BLaER1 treated with 17β-estradiol and CSF1 and Interleukin-3, amounts not matched to agents 10 nM and 100 nM (cell line): ENCODE results near the gene RWDD1.
"Not testable (repeated sequence)": the region's sequence is repeated elsewhere in the genome, so short reads cannot be mapped to it uniquely, and the experiment has no call there.

Experiments
- H3K27ac ChIP-seq, 11 experiments: shearing (Covaris generic); formaldehyde crosslinking; 2 replicates each; pipeline ENCODE4 v1.8.1; 2022
- H3K27me3 ChIP-seq, 11 experiments: shearing (Covaris generic); formaldehyde crosslinking; 2 replicates each; pipeline ENCODE4 v1.8.1; 2022
- H3K36me3 ChIP-seq, 11 experiments: shearing (Covaris generic); formaldehyde crosslinking; 2 replicates each; pipeline ENCODE4 v1.8.1; 2022
- H3K4me1 ChIP-seq, 10 experiments: shearing (Covaris generic); formaldehyde crosslinking; 2 replicates each; pipeline ENCODE4 v1.8.1; 2022
- H3K4me2 ChIP-seq, 11 experiments: shearing (Covaris generic); formaldehyde crosslinking; 2 replicates each; pipeline ENCODE4 v1.8.1; 2022
- H3K4me3 ChIP-seq, 10 experiments: shearing (Covaris generic); formaldehyde crosslinking; 2 replicates each; pipeline ENCODE4 v1.8.1; 2022
- H3K9ac ChIP-seq, 11 experiments: shearing (Covaris generic); formaldehyde crosslinking; 2 replicates each; pipeline ENCODE4 v1.8.1; 2022
- H3K9me3 ChIP-seq, 11 experiments: shearing (Covaris generic); formaldehyde crosslinking; replicated peaks in 1 of 11; 2 replicates each; pipeline ENCODE4 v1.8.1; 2022
- H4K20me1 ChIP-seq, 11 experiments: shearing (Covaris generic); formaldehyde crosslinking; 2 replicates each; pipeline ENCODE4 v1.8.1; 2022
- Cebpa-rat ChIP-seq, 11 experiments: shearing (Covaris generic); IDR thresholded peaks; 2 replicates each; pipeline ENCODE4 v1.8.1; 2022

RWDD1 gene

DNA sequence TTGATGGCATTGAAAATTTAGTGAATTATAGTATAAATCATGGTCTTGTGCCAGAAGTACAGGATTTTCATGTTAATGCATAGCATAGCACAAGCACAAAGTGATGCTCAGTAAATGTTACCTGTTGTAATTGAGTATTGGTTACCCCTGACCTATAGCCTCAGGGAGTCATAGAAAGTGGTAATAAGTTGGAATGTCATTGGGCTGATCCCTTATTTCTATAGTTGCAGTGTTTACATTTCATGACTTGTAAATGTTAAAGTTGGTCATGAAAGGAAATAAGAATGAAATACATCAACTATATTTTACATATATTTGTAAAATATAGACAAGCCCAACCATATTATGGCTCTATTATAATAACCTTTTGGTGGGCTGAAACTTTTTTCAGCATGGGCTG, 7.0 kb downstream of the RWDD1 start:
- TF ChIP-seq Cebpa-rat (IDR thresholded peaks at IDR 0.05), result no peak
- H3K9me3 ChIP-seq, result no peaks in the 10 kb centered on the region
- no peak overlapping the region for H3K27ac ChIP-seq
- H3K36me3 ChIP-seq, result peaks cover 66 to 91% (median 78%) of the 10 kb centered on the region in 11 experiments
- H3K27me3 ChIP-seq, result no peaks in the 10 kb centered on the region
- no peak overlapping the region for H3K9ac ChIP-seq
- no peak overlapping the region for H3K4me3 ChIP-seq
- H4K20me1 ChIP-seq, result peaks cover 0 to 72% (median 21%) of the 10 kb centered on the region in 11 experiments; a peak in 14 of 22 replicates
- H3K4me1 ChIP-seq, result peaks cover under 1 to 22% (median 9%) of the 10 kb centered on the region in 10 experiments; a peak in 18 of 20 replicates
- H3K4me2 ChIP-seq, result no peak overlapping the region

DNA sequence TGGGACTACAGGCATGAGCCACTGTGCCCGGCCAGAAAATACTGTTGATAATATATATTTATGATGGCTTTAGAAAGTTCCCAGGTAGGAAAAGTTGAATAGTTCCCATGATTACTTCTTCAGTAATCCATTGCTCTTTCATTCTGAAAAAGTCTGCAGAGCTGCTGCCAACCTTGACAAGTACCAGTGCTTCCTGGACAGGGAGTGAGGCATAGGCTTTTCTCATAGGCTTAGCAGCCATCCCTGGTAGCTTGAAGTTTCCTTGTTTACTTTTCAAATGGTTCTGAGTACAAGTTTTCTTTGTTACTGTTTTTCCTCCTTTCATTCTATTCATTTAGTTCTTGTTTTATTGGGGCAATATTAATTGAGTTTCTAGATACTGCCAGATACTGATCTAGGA, 7.8 kb downstream of the RWDD1 start:
- Histone ChIP-seq H3K4me1 (peaks cover 0 to 14% (median 2%) of the 10 kb centered on the region in 10 experiments; a peak in 6 of 20 replicates), H3K4me3 (no peak overlapping the region), H3K27me3 (no peaks in the 10 kb centered on the region), H3K36me3 (peaks cover 69 to 92% (median 80%) of the 10 kb centered on the region in 11 experiments), H3K27ac (no peak overlapping the region), H3K4me2 (no peak overlapping the region), H4K20me1 (peaks cover 0 to 70% (median 21%) of the 10 kb centered on the region in 11 experiments; a peak in 14 of 22 replicates), H3K9me3 (no peaks in the 10 kb centered on the region), H3K9ac (no peak overlapping the region)
- TF ChIP-seq Cebpa-rat (IDR thresholded peaks at IDR 0.05), result no peak

DNA sequence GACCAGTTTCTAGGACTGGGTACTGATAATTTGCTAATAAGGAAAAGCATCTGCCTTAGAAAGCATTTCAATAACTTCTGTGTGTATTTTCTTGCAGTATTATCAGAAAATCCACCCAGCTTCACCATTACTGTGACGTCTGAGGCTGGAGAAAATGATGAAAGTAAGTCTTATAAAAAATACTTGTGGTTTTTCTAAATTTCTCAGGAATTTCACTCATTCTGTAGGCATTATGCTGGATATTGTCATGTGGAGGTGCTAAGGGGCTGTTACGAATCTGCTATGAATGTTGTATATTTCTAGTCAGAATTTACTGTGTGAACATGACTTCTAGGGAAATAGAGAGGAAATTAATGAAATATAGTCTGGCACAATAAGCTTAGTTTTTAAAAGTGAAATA, 8.9 kb downstream of the RWDD1 start:
- Histone ChIP-seq H4K20me1 (peaks cover 0 to 64% (median 21%) of the 10 kb centered on the region in 11 experiments; a peak in 14 of 22 replicates), H3K27me3 (no peaks in the 10 kb centered on the region), H3K4me1 (peaks cover 0 to 12% (median 0%) of the 10 kb centered on the region in 10 experiments; a peak in 1 of 20 replicates), H3K27ac (no peak overlapping the region), H3K9ac (no peak overlapping the region), H3K36me3 (peaks cover 70 to 95% (median 82%) of the 10 kb centered on the region in 11 experiments), H3K4me2 (no peak overlapping the region), H3K4me3 (no peak overlapping the region), H3K9me3 (no peaks in the 10 kb centered on the region)
- no peak for TF ChIP-seq Cebpa-rat (IDR thresholded peaks at IDR 0.05)

DNA sequence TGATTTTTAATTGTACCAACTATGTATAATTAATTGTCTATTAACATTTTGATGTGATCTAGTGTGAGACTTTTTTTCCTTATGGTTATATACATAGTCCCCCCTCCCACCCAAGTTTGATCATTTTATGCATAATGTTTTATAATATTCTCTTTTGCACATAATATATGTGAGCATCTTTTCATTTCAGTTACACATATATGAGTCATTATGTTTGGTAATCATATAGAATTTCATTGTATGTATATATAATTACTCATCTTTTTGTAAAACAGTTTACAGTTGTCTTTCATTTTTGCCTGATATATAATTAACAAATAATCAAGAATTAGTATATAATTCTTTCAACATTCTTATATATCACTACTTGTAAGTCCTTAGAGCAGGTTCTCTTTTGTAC, 15.0 kb downstream of the RWDD1 start:
- peaks cover 0 to 9% (median 0%) of the 10 kb centered on the region in 11 experiments; a peak in 8 of 22 replicates for H3K9me3 ChIP-seq
- no peak overlapping the region for H3K27ac ChIP-seq
- peaks cover 73 to 94% (median 86%) of the 10 kb centered on the region in 11 experiments for H3K36me3 ChIP-seq
- no peaks in the 10 kb centered on the region for H3K27me3 ChIP-seq
- no peak overlapping the region for H3K4me3 ChIP-seq
- no peak overlapping the region for H3K9ac ChIP-seq
- TF ChIP-seq Cebpa-rat (IDR thresholded peaks at IDR 0.05), result no peak
- no peak overlapping the region for H3K4me2 ChIP-seq
- peaks cover 0 to 21% (median 0%) of the 10 kb centered on the region in 11 experiments; a peak in 6 of 22 replicates for H4K20me1 ChIP-seq
- H3K4me1 ChIP-seq, result no peaks in the 10 kb centered on the region

DNA sequence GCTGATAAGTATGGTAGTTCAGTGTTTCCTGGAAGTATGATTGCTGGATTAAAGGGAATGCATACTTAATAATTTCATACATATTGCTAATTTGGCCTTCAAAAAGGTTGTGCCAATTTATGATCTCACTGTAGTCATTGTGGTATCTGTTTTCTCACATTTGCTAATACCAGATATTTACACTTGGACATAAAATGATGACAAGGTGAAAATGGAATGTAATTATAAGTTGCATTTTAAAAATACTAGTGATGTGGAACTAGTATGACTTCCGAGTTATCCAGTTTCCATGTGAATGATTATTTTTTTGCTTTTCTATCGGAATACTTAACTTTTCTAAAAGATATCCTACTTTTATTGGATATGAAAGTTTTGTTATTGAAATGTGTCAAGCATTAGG, 15.4 kb downstream of the RWDD1 start:
- H4K20me1 ChIP-seq, result peaks cover 0 to 21% (median 0%) of the 10 kb centered on the region in 11 experiments; a peak in 6 of 22 replicates
- H3K27me3 ChIP-seq, result no peaks in the 10 kb centered on the region
- TF ChIP-seq Cebpa-rat (IDR thresholded peaks at IDR 0.05), result no peak
- H3K4me1 ChIP-seq, result no peaks in the 10 kb centered on the region
- no peak overlapping the region for H3K9ac ChIP-seq
- H3K9me3 ChIP-seq, result peaks cover 0 to 9% (median 0%) of the 10 kb centered on the region in 11 experiments; a peak in 8 of 22 replicates
- H3K27ac ChIP-seq, result no peak overlapping the region
- H3K36me3 ChIP-seq, result peaks cover 75 to 96% (median 87%) of the 10 kb centered on the region in 11 experiments
- H3K4me3 ChIP-seq, result no peak overlapping the region
- no peak overlapping the region for H3K4me2 ChIP-seq

DNA sequence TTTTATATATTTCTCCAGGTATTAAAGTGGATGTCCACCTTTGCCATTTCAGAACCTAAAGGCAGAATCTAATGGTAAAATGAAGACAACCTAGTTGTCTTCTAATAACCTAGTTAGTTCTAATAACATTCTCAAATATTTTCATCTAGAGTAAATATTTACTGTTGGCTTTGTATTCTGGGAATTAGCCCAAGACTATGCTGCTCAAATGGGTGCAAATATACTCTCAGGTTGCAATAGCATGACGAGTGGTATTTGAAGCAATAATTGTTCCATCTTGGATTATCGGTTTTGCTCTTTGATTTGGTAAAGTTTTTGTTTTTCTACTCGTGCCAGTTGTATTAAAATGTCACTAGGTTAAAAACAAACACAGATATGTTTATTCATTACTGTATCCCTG, 23.9 kb downstream of the RWDD1 start:
- H3K27me3 ChIP-seq, result no peaks in the 10 kb centered on the region
- no peaks in the 10 kb centered on the region for H3K4me1 ChIP-seq
- no peak overlapping the region for H3K4me3 ChIP-seq
- no peaks in the 10 kb centered on the region for H3K9me3 ChIP-seq
- TF ChIP-seq Cebpa-rat (IDR thresholded peaks at IDR 0.05), result no peak
- H3K27ac ChIP-seq, result no peak overlapping the region
- no peak overlapping the region for H3K4me2 ChIP-seq
- no peak overlapping the region for H3K9ac ChIP-seq
- no peaks in the 10 kb centered on the region; a peak in 1 of 22 replicates for H4K20me1 ChIP-seq
- peaks cover 53 to 78% (median 58%) of the 10 kb centered on the region in 11 experiments for H3K36me3 ChIP-seq

DNA sequence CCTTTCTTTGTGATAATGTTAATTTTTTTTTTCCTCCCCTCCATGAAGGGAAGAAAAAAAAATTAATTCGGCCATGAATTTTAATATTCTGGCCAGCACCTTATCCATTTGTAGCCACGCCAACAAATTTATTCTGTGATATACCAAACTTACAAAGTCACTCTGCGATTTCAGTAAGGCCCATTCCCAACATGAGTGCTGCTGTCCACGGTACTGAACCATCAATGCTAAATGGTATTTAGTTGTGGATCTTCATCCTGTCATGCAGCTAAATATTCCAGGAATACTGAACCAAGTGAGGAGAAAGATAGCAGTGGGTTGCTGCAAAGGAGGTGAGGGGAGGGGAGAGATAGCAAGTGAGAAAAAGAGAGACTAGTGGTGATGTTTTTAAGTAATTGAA, 25.5 kb downstream of the RWDD1 start:
- no peaks in the 10 kb centered on the region for H3K9me3 ChIP-seq
- TF ChIP-seq Cebpa-rat (IDR thresholded peaks at IDR 0.05), result no peak
- no peak overlapping the region for H3K27ac ChIP-seq
- H3K4me3 ChIP-seq, result no peak overlapping the region
- no peaks in the 10 kb centered on the region for H3K4me1 ChIP-seq
- no peak overlapping the region for H3K9ac ChIP-seq
- no peaks in the 10 kb centered on the region for H3K27me3 ChIP-seq
- no peaks in the 10 kb centered on the region; a peak in 1 of 22 replicates for H4K20me1 ChIP-seq
- H3K4me2 ChIP-seq, result no peak overlapping the region
- peaks cover 39 to 62% (median 44%) of the 10 kb centered on the region in 11 experiments for H3K36me3 ChIP-seq

DNA sequence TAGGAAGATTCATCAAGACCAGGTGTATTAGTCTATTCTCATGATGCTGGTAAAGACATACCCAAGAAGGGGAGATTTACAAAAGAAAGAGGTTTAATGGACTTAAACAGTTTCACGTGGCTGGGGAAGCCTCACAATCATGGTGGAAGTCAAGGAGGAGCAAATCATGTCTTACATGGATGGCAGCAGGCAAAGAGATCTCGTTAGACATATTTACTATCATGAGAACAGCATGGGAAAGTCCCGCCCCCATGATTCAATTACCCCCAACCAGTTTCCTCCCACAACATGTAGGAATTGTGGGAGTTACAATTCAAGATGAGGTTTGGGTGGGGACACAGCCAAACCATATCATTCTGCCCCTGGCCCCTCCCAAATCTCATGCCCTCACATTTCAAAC, 32.6 kb downstream of the RWDD1 start:
- not testable (repeated sequence) for H3K27ac ChIP-seq, H3K27me3 ChIP-seq, H4K20me1 ChIP-seq, H3K4me2 ChIP-seq, H3K4me3 ChIP-seq, H3K4me1 ChIP-seq, H3K9ac ChIP-seq
- Histone ChIP-seq H3K36me3 (peaks cover 3 to 30% (median 15%) of the 10 kb centered on the region in 11 experiments; a peak in 15 of 22 replicates), H3K9me3 (peaks cover 6 to 24% (median 14%) of the 10 kb centered on the region in 11 experiments; a peak in 19 of 22 replicates)

DNA sequence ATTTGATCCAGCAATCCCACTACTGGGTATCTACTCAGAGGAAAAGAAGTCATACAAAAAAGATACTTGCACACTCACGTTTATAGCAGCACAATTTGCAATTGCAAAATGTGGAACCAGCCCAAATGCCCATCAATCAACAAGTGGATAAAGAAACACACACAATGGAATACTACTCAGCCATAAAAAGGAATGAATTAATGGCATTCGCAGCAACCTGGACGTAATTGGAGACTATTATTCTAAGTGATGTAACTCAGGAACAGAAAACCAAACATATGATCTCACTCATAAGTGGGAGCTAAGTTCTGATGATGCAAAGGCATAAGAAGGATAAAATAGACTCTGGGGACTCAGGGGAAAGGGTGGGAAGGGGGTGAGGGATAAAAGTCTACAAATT, 33.6 kb downstream of the RWDD1 start:
- not testable (repeated sequence) for H3K4me1 ChIP-seq, H3K27me3 ChIP-seq, H3K4me3 ChIP-seq, H3K27ac ChIP-seq, H3K4me2 ChIP-seq, H3K9ac ChIP-seq, H4K20me1 ChIP-seq
- peaks cover 6 to 24% (median 14%) of the 10 kb centered on the region in 11 experiments; a peak in 19 of 22 replicates for H3K9me3 ChIP-seq
- H3K36me3 ChIP-seq, result peaks cover 3 to 29% (median 15%) of the 10 kb centered on the region in 11 experiments; a peak in 15 of 22 replicates

DNA sequence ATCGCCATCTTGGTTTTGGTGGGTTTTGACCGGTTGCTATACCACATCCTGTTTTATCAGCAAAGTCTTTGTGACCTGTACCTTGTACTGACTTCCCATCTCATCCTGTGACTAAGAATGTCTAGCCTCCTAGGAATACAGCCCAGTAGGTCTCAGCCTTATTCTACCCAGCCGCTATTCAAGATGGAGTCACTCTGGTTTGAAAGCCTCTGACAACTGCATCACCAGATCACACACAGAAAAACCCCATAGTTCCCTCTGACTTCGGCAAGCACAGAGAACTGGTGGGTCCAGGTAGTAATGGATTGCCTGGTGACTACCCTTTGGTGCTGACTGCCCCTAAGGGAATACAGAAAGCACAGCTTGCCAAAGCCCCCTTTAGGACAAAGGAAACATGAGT, 34.6 kb downstream of the RWDD1 start:
- Histone ChIP-seq H3K9ac (no peak overlapping the region), H3K4me3 (no peak overlapping the region), H3K27me3 (no peaks in the 10 kb centered on the region), H3K36me3 (peaks cover 3 to 29% (median 14%) of the 10 kb centered on the region in 11 experiments; a peak in 14 of 22 replicates), H3K9me3 (peaks cover 6 to 24% (median 14%) of the 10 kb centered on the region in 11 experiments; a peak in 19 of 22 replicates), H3K4me1 (no peaks in the 10 kb centered on the region), H3K27ac (no peak overlapping the region), H3K4me2 (no peak overlapping the region), H4K20me1 (no peaks in the 10 kb centered on the region)
- TF ChIP-seq Cebpa-rat (IDR thresholded peaks at IDR 0.05), result no peak
